Measurements from ENCODE around the gene LDB3. TPM values are rescaled to one million over a fixed set of nuclear protein-coding genes. Genes with fewer than 3 reads are reported as not detected.

The LDB3 gene
- total RNA-seq, 1 experiment from 2014 or later, result 1.1 TPM

DNA sequence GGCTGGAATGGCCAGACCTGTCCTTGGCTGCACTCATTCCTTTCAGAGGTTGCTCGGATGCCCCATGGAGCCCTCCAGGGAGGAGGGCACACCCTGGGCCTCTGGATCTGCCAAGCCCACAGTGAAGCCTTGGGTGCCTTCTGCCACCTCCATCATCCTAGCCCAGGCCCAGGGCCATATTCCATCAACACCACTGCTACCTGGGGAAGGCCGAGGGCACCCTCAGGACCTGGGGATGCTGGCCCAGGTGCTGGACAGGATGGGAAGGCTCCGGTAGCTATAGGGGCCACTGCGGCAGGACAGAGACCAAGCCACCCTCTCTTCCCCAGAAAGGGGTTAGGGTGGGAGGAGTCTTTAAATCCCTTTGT lies 13.2 kb upstream of the LDB3 start:
- Histone ChIP-seq H3K27ac (no peak overlapping the region), H3K27me3 (replicated peaks) (no peaks in the 10 kb centered on the region), H3K4me3 (no peak overlapping the region), H3K4me1 (replicated peaks) (peaks cover 16% of the 10 kb centered on the region), H3K36me3 (no peaks in the 10 kb centered on the region), H3K9me3 (replicated peaks) (no peaks in the 10 kb centered on the region)
- no peak for DNase-seq (ENCODE audit: low read depth in 1 of 2, low spot score in 2 of 2)

DNA sequence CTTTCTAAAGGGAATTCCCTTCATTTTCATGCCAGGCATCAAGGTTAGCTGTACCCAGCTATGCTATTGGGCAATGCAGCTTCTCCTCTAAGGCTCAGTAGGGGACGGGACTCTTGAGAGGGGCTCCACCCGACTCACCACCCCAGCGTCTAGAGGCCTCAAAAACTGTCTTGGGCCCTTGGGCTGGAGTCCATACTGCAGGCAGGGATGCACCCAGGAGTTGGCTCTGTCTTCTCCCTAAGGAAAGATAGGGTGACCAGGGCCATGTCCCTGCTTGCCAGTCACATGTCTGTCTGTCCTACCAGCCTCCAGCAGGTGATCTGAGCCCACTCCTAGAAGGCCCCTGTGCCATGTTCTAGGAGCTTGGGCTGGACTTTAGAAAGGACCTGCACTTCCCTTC lies 12.7 kb upstream of the LDB3 start:
- no peaks in the 10 kb centered on the region for H3K27me3 ChIP-seq (replicated peaks)
- no peak for DNase-seq (ENCODE audit: low read depth in 1 of 2, low spot score in 2 of 2)
- no peaks in the 10 kb centered on the region for H3K9me3 ChIP-seq (replicated peaks)
- H3K27ac ChIP-seq, result no peak overlapping the region
- no peaks in the 10 kb centered on the region for H3K36me3 ChIP-seq
- H3K4me1 ChIP-seq (replicated peaks), result peaks cover 16% of the 10 kb centered on the region
- H3K4me3 ChIP-seq, result no peak overlapping the region

DNA sequence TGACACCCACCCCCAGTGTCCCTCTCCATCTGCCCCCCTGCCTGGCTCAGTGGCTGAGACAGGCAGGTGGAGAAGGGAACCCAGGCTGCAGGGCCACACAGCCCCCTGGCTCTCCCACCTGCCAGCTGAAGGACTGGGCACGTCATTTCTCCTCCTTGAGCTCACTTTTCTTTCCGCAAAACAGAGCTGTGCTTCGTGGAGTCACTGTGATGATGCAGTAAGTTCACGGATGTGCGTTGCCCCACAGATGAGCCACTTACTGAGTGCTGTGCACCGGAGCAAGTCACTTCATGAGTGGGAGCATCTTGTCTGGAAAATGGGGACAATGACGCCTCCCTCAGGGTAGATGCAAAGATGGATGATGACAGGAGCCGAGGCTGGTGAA lies 11.3 kb upstream of the LDB3 start:
- no peak overlapping the region for H3K27ac ChIP-seq
- H3K27me3 ChIP-seq (replicated peaks), result no peaks in the 10 kb centered on the region
- H3K4me1 ChIP-seq (replicated peaks), result peaks cover 16% of the 10 kb centered on the region
- no peaks in the 10 kb centered on the region for H3K9me3 ChIP-seq (replicated peaks)
- DNase-seq (ENCODE audit: low read depth in 1 of 2, low spot score in 2 of 2), result no peak
- no peaks in the 10 kb centered on the region for H3K36me3 ChIP-seq
- H3K4me3 ChIP-seq, result no peak overlapping the region

DNA sequence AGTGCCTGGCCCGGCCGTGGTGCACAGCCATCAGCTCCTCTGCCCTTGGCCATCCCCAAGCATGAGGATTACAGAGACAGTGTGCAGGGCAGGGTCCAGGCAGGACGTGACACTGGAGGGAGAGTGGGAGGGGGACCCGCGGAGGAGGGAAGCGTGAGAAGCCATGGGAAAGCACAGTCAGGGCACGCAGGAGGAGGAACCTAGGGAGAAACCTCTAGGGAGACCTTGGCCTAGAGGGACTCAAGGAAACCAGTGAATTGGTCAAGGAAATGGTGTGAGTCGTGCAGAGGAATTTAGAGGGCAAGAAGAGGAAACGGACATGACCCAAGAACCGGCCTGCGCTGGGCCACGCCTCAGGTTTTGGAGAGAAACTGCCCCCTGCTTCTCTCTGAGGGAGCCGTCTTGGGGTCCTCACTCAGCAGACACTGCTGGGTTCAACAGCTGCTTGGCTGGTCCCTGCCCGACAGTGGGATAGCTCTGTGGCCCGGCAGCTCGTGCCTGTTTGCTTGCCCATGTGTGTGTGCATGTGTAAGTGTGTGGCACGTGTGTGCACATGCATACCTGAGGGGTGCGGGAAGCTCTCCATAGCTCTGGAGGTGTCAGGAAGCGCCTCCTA lies 10.8 kb upstream of the LDB3 start:
- Histone ChIP-seq H3K36me3 (no peaks in the 10 kb centered on the region), H3K4me3 (no peak overlapping the region), H3K27ac (no peak overlapping the region), H3K9me3 (replicated peaks) (no peaks in the 10 kb centered on the region), H3K4me1 (replicated peaks) (peaks cover 14% of the 10 kb centered on the region), H3K27me3 (replicated peaks) (no peaks in the 10 kb centered on the region)
- DNase-seq (ENCODE audit: low read depth in 1 of 2, low spot score in 2 of 2), result no peak

DNA sequence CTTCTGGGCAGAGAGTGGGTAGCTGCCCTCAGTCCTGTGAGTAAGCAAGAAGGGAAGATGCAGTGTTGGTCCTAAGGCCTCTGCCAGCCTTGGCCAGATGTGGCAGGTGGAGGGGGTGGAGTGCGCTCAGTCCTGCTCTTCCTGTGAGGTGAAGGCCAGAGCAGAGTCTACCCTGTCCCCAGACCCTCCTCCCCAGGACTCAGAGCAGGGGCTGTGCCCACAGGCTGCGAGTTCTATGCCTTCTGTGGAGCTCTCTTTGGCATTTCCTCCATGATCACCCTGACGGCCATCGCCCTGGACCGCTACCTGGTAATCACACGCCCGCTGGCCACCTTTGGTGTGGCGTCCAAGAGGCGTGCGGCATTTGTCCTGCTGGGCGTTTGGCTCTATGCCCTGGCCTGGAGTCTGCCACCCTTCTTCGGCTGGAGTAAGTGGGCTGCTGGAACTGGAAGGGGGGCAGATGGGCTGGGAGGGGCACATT lies 10.0 kb upstream of the LDB3 start:
- DNase-seq (ENCODE audit: low read depth in 1 of 2, low spot score in 2 of 2), result no peak
- H3K4me3 ChIP-seq, result no peak overlapping the region
- H3K27ac ChIP-seq, result no peak overlapping the region
- no peaks in the 10 kb centered on the region for H3K9me3 ChIP-seq (replicated peaks)
- H3K27me3 ChIP-seq (replicated peaks), result no peaks in the 10 kb centered on the region
- H3K4me1 ChIP-seq (replicated peaks), result peaks cover 8% of the 10 kb centered on the region
- H3K36me3 ChIP-seq, result no peaks in the 10 kb centered on the region

DNA sequence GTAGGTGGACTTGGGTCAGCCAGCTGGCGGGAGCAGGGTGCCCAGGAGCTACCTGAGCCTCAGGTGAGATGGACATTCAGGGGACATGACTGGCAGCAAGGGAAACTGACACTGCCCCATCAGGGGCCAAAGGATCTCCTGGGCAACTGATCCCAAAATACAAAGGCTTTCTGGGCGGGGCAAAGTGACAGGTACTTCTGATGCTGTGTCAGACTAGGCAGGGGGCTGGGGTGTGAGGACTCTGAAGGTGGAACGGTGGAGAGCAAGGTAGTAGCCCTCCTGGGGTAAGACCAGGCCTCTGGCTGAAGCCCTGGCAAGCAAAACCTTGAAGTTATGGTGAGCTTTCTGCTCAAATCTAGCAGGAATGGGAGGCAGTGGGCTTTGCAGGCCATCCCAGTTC lies 9.6 kb upstream of the LDB3 start:
- H3K27ac ChIP-seq, result no peak overlapping the region
- no peak for DNase-seq (ENCODE audit: low read depth in 1 of 2, low spot score in 2 of 2)

DNA sequence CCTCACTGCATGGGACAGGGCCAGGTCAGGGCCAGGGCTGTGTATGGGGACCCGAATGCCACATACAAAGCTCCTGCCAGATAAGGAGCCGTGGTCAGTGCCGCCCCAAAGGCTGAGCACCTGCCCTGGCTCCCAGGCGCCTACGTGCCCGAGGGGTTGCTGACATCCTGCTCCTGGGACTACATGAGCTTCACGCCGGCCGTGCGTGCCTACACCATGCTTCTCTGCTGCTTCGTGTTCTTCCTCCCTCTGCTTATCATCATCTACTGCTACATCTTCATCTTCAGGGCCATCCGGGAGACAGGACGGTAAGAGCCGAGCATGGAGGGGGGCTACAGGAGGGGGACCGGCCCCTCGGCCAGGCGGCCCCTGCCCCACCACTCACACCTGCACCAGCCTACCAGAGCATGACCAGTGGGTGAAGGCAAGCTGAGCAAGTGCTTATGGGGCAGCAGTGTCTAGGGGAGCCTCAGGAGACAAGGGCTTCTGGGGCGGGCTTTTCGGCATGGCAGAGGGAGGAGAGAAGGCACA lies 9.1 kb upstream of the LDB3 start:
- H3K36me3 ChIP-seq, result no peaks in the 10 kb centered on the region
- no peak for DNase-seq (ENCODE audit: low read depth in 1 of 2, low spot score in 2 of 2)
- no peak overlapping the region for H3K4me3 ChIP-seq

More for the DNA sequence above, 9.6 kb upstream of the LDB3 start:
- Histone ChIP-seq H3K4me1 (replicated peaks) (peaks cover 8% of the 10 kb centered on the region), H3K27me3 (replicated peaks) (no peaks in the 10 kb centered on the region), H3K4me3 (no peak overlapping the region), H3K36me3 (no peaks in the 10 kb centered on the region), H3K9me3 (replicated peaks) (no peaks in the 10 kb centered on the region)

DNA sequence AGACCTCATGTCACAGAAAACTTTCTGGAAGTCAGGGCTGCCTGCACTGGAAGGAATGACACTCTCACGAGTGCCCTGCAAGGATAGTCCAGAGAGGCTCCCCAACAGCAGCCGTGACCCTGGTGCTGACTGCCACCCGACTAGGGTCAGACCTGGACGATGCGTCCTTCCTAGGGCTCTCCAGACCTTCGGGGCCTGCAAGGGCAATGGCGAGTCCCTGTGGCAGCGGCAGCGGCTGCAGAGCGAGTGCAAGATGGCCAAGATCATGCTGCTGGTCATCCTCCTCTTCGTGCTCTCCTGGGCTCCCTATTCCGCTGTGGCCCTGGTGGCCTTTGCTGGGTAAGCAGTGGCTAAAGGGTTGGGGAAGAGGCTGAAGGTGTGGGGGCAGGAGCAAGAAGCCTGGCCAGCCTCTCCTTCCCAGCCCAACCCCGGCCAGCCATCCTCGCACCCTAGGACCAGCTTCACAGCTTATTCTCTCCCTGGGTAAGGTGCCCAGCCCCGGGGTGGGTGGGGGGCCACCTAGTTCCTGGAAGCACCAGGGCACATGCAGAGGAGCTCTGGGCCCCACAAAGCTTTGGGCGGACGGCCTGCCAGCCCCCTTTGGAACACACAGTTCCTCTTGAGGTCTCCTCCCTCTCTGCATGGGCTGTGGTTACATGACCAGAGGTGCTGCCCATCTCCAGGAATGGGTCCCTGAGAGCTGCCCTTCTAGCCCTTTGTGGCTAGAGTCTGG lies 8.4 kb upstream of the LDB3 start:
- Histone ChIP-seq H3K4me3 (no peak overlapping the region), H3K4me1 (replicated peaks) (0 out of 2 replicates have a peak, but pooled peaks cover 3% of the 10 kb centered on the region), H3K9me3 (replicated peaks) (no peaks in the 10 kb centered on the region), H3K36me3 (no peaks in the 10 kb centered on the region), H3K27me3 (replicated peaks) (no peaks in the 10 kb centered on the region), H3K27ac (no peak overlapping the region)
- DNase-seq (ENCODE audit: low read depth in 1 of 2, low spot score in 2 of 2), result no peak

More for the DNA sequence above, 9.1 kb upstream of the LDB3 start:
- H3K9me3 ChIP-seq (replicated peaks), result no peaks in the 10 kb centered on the region
- no peaks in the 10 kb centered on the region for H3K27me3 ChIP-seq (replicated peaks)
- peaks cover 6% of the 10 kb centered on the region for H3K4me1 ChIP-seq (replicated peaks)
- no peak overlapping the region for H3K27ac ChIP-seq

DNA sequence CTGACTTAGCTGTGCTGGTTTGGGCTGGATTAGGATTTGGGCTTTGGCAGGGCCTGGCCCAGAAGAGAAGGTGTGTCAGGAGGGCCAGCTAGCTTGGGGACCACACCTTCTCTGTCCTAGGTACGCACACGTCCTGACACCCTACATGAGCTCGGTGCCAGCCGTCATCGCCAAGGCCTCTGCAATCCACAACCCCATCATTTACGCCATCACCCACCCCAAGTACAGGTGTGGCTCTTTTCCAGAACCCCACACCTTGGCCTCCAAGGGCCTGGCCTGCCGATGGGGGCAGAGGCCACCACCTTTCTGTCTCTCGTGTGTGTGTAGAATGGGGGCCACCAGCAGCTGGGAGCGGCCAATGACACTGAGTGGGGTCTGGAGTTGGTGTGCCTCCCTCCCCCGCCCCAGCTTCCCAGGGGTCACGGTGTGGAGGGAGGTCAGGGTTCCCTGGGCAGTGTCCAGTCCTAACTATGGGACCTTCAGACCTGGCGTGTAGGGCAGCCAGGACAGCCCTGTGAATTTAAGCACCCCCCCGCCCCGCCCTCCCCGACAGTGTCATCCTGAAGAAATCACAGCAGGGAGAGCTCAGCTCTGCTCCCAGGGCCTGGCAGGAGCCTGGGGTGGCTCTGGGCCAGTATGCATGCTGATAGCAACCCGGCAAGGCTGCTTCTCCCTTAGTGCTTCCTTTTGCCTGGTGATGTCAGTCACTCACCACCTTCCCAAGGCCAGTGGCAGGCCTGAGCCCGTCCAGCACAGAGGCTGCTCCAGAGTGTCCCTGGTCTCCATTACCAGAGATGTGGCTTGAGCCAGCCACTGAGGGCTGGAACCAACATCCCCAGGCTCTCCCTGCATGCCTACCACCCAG lies 6.9 kb upstream of the LDB3 start:
- no peak overlapping the region for H3K27ac ChIP-seq
- H3K9me3 ChIP-seq (replicated peaks), result no peaks in the 10 kb centered on the region
- no peaks in the 10 kb centered on the region for H3K27me3 ChIP-seq (replicated peaks)
- no peak for DNase-seq (ENCODE audit: low read depth in 1 of 2, low spot score in 2 of 2)
- 0 out of 2 replicates have a peak, but pooled peaks cover 3% of the 10 kb centered on the region for H3K4me1 ChIP-seq (replicated peaks)
- H3K36me3 ChIP-seq, result no peaks in the 10 kb centered on the region
- no peak overlapping the region for H3K4me3 ChIP-seq

DNA sequence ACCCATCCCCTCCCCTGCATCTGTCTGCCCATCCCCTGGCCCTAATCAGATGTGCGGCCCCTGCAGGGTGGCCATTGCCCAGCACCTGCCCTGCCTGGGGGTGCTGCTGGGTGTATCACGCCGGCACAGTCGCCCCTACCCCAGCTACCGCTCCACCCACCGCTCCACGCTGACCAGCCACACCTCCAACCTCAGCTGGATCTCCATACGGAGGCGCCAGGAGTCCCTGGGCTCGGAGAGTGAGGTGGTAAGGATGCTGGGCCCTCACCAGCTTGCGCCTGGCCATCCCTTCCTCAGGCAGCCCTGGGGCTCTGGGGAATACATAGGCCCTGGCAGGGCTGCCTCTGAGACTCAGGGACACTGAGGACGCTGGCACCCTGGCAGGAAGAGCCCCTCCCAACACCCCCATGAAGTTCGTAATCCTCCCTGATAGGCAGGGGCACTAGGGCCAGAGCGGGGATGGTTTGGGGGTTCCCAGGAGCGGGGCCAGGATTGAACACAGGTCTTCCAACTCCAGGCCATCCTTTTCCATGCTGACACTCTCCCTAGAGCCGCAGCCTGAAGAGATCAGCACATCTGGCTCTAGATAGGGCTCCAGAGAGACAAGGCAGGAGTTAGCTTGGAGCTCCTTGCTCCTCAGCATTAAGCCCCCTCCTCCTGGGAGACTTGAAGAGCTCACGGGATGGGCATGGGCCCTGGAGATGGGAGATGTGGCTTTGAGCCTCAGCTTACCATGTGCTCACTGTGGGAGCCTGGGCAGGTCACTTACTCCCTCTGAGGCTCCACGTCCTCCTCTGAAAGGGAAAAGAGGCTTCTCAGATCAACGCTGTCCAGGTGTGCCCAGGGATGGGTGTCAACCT lies 5.9 kb upstream of the LDB3 start:
- DNase-seq (ENCODE audit: low read depth in 1 of 2, low spot score in 2 of 2), result no peak
- Histone ChIP-seq H3K9me3 (replicated peaks) (no peaks in the 10 kb centered on the region), H3K4me3 (no peak overlapping the region), H3K27me3 (replicated peaks) (no peaks in the 10 kb centered on the region), H3K36me3 (no peaks in the 10 kb centered on the region), H3K27ac (no peak overlapping the region), H3K4me1 (replicated peaks) (no peaks in the 10 kb centered on the region)

DNA sequence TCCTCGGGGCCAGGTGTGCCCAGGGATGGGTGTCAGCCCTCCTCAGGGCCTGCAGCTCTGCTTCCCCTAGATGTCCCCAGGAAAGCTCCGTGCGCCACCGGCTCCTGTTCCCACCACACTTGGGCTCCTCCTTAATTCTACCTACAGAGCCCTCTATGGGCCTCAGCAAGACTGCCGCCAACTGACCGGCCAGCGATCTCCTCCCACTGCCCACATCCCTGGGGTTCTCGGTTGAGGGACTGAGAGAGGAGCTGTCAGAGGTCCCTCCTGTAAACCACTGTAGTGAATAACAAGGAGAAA lies 5.3 kb upstream of the LDB3 start:
- Histone ChIP-seq H3K4me3 (no peak overlapping the region), H3K9me3 (replicated peaks) (no peaks in the 10 kb centered on the region), H3K27me3 (replicated peaks) (no peaks in the 10 kb centered on the region), H3K4me1 (replicated peaks) (peaks cover 3% of the 10 kb centered on the region), H3K27ac (no peak overlapping the region), H3K36me3 (no peaks in the 10 kb centered on the region)
- DNase-seq (ENCODE audit: low read depth in 1 of 2, low spot score in 2 of 2), result no peak

DNA sequence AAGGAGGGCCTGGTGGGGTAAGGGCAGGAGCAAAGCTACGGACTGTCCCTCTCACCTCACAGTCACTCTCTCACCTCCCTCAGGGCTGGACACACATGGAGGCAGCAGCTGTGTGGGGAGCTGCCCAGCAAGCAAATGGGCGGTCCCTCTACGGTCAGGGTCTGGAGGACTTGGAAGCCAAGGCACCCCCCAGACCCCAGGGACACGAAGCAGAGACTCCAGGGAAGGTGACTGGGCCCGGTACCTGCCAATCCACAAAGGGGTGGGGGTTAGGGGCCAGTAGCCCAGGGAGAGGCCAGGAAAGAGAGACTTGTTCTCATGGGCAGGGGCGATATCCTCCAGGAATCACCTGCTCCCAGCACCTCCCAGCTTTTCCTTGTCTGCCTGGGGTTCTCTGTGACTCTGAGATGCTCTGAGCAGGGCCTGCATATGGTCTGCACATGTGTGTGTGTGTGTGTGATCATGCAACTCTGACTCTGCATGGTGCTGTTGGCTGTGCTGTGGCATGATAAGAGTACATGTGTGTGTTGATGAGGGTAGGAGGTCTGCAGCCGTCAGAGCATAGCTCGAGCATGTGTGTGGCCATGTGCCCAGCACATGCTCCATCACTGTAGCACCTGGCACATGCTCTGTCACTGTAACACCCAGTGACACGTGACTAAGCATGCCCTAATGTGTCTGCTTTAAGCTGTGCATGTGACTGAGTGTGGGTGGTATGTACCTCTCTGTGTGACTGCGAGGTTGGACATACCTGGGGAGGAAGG lies 4.6 kb upstream of the LDB3 start:
- Histone ChIP-seq H3K27me3 (replicated peaks) (no peaks in the 10 kb centered on the region), H3K36me3 (no peaks in the 10 kb centered on the region), H3K4me1 (replicated peaks) (peaks cover 11% of the 10 kb centered on the region), H3K4me3 (no peak overlapping the region), H3K9me3 (replicated peaks) (no peaks in the 10 kb centered on the region), H3K27ac (no peak overlapping the region)
- DNase-seq (ENCODE audit: low read depth in 1 of 2, low spot score in 2 of 2), result no peak

Data from SJSA1 (cell line).